ENCODE measurements around the gene GMPR2. TPM values are rescaled to one million over a fixed set of nuclear protein-coding genes. Genes with fewer than 3 reads are reported as not detected.

GMPR2 gene
- total and polyA plus RNA-seq, 10 donors, result 42.2 to 85.6 (median 62.8) TPM

- H3K36me3 ChIP-seq, result peaks cover 2 to 74% (median 67%) of the 10 kb centered on the region in 6 donors
- WGBS, 5 donors, result 94 to 99% (median 95%) methylated on average over 7 of the region's 7 CpGs
- intact Hi-C loops (cut with DNase I; ENCODE audit: low total_unique reads), result no loop called here
Measured at GRCh38 chr14:24185026-24185425, 47.7 kb upstream of the GMPR2 start.

GRCh38 chr14:24185741-24186140 is 47.0 kb upstream of the GMPR2 start:
- Histone ChIP-seq H3K36me3 (peaks cover 0 to 72% (median 60%) of the 10 kb centered on the region in 6 donors), H3K9me3 (no peaks in the 10 kb centered on the region), H3K27ac (no peak overlapping the region), H3K4me1 (peaks cover 13 to 42% (median 25%) of the 10 kb centered on the region in 6 donors), H3K4me3 (no peak overlapping the region), H3K27me3 (replicated peaks in 1 of 7) (no peaks in the 10 kb centered on the region)
- no peak for DNase-seq
- 93 to 97% (median 94%) methylated on average over 7 to 11 of the region's 11 CpGs for WGBS, 5 donors
- TF ChIP-seq POLR2A (IDR thresholded peaks at IDR 0.05), result no peak
- TF ChIP-seq POLR2AphosphoS5 (IDR thresholded peaks at IDR 0.05), result no peak
- TF ChIP-seq CTCF (IDR thresholded peaks at IDR 0.05 in 8 of 11, conservative IDR thresholded peaks at IDR 0.05 in 3 of 11), result no peak
- intact Hi-C loops (cut with DNase I; ENCODE audit: low total_unique reads), result no loop called here

More at GRCh38 chr14:24185026-24185425, 47.7 kb upstream of the GMPR2 start:
- Histone ChIP-seq H3K9me3 (no peaks in the 10 kb centered on the region), H3K4me1 (peaks cover 13 to 42% (median 25%) of the 10 kb centered on the region in 6 donors), H3K4me3 (no peak overlapping the region), H3K27me3 (replicated peaks in 1 of 7) (no peaks in the 10 kb centered on the region), H3K27ac (no peak overlapping the region)
- TF ChIP-seq POLR2AphosphoS5 (IDR thresholded peaks at IDR 0.05) (no peak), CTCF (IDR thresholded peaks at IDR 0.05 in 8 of 11, conservative IDR thresholded peaks at IDR 0.05 in 3 of 11) (no peak), POLR2A (IDR thresholded peaks at IDR 0.05) (no peak)
- no peak for DNase-seq

- Histone ChIP-seq H3K27me3 (replicated peaks in 1 of 7) (no peaks in the 10 kb centered on the region), H3K36me3 (peaks cover 0 to 71% (median 51%) of the 10 kb centered on the region in 6 donors), H3K27ac (peak overlapping the region in 1 of 8 donors; percentile 81), H3K4me1 (peaks cover 13 to 52% (median 27%) of the 10 kb centered on the region in 6 donors), H3K9me3 (no peaks in the 10 kb centered on the region), H3K4me3 (no peak overlapping the region)
- intact Hi-C loops (cut with DNase I; ENCODE audit: low total_unique reads), result no loop called here
- 89 to 96% (median 93%) methylated on average over 10 of the region's 10 CpGs for WGBS, 5 donors
- DNase-seq, result no peak
- TF ChIP-seq CTCF (IDR thresholded peaks at IDR 0.05 in 8 of 11, conservative IDR thresholded peaks at IDR 0.05 in 3 of 11), result no peak
- no peak for TF ChIP-seq POLR2A (IDR thresholded peaks at IDR 0.05)
- no peak for TF ChIP-seq POLR2AphosphoS5 (IDR thresholded peaks at IDR 0.05)
Measured at GRCh38 chr14:24186831-24187538, 45.7 kb upstream of the GMPR2 start.

GRCh38 chr14:24187539-24187915 is 45.2 kb upstream of the GMPR2 start:
- H3K4me1 ChIP-seq, result peaks cover 13 to 57% (median 27%) of the 10 kb centered on the region in 6 donors
- DNase-seq, result no peak
- H3K27ac ChIP-seq, result peak overlapping the region in 3 of 8 donors; percentile 76 to 87 (median 81)
- peaks cover 0 to 71% (median 51%) of the 10 kb centered on the region in 6 donors for H3K36me3 ChIP-seq
- H3K9me3 ChIP-seq, result no peaks in the 10 kb centered on the region
- 69 to 100% (median 84%) methylated on average over 1 to 2 of the region's 2 CpGs for WGBS, 5 donors
- peak overlapping the region in 7 of 8 donors; percentile 64 to 90 (median 80) for H3K4me3 ChIP-seq
- H3K27me3 ChIP-seq (replicated peaks in 1 of 7), result no peaks in the 10 kb centered on the region
- intact Hi-C loops (cut with DNase I; ENCODE audit: low total_unique reads), result no loop called here
- TF ChIP-seq CTCF (IDR thresholded peaks at IDR 0.05 in 8 of 11, conservative IDR thresholded peaks at IDR 0.05 in 3 of 11) (no peak), POLR2A (IDR thresholded peaks at IDR 0.05) (no peak), POLR2AphosphoS5 (IDR thresholded peaks at IDR 0.05) (no peak)

All from spleen (tissue), 11 donors.